ENCODE measurements around the gene SYNDIG1L. TPM values are rescaled to one million over a fixed set of nuclear protein-coding genes. Genes with fewer than 3 reads are reported as not detected.

SYNDIG1L gene
- total RNA-seq, 1 experiment from 2014 or later, result 0.29 TPM

GRCh38 chr14:74462993-74463392 is 37.0 kb upstream of the SYNDIG1L start:
- Mint-ChIP-seq H3K9me3 (ENCODE audit: unreplicated experiment) (no peaks in the 10 kb centered on the region), H3K36me3 (ENCODE audit: insufficient read depth, unreplicated experiment) (no peaks in the 10 kb centered on the region), H3K27ac (ENCODE audit: unreplicated experiment) (no peak overlapping the region), H3K4me1 (ENCODE audit: low read depth, unreplicated experiment) (no peaks in the 10 kb centered on the region), H3K4me3 (ENCODE audit: unreplicated experiment) (no peak overlapping the region), H3K27me3 (ENCODE audit: insufficient read depth, unreplicated experiment) (no peaks in the 10 kb centered on the region)
- no peak for DNase-seq
- H3K4me3 ChIP-seq (ENCODE audit: low read depth, low read length), result no peak overlapping the region
- H3K36me3 ChIP-seq (ENCODE audit: control insufficient read depth, insufficient read depth, low read length), result no peaks in the 10 kb centered on the region
- no peaks in the 10 kb centered on the region for H3K4me1 ChIP-seq
- CTCF ChIA-PET, result no interaction called here
- no peaks in the 10 kb centered on the region for H3K27me3 ChIP-seq (replicated peaks; ENCODE audit: control insufficient read depth, insufficient read depth, low read length)
- no peak for TF ChIP-seq CTCF (IDR thresholded peaks at IDR 0.05; ENCODE audit: insufficient read depth in 1 of 2, low read depth in 1 of 2, low read length in 1 of 2, severe bottlenecking in 1 of 2, unreplicated experiment in 1 of 2)
- POLR2A ChIA-PET, result no interaction called here
- BruUV-seq (replicated peaks), result no TSS peak
- intact Hi-C loops (cut with micrococcal nuclease; ENCODE audit: unreplicated experiment), result no loop called here
- no peaks in the 10 kb centered on the region for H3K9me3 ChIP-seq

GRCh38 chr14:74459976-74460375 is 34.0 kb upstream of the SYNDIG1L start:
- POLR2A ChIA-PET, result no interaction called here
- Histone ChIP-seq H3K4me3 (ENCODE audit: low read depth, low read length) (no peak overlapping the region), H3K9me3 (no peaks in the 10 kb centered on the region), H3K36me3 (ENCODE audit: control insufficient read depth, insufficient read depth, low read length) (no peaks in the 10 kb centered on the region), H3K4me1 (no peaks in the 10 kb centered on the region), H3K27me3 (replicated peaks; ENCODE audit: control insufficient read depth, insufficient read depth, low read length) (no peaks in the 10 kb centered on the region)
- H3K4me1 Mint-ChIP-seq (ENCODE audit: low read depth, unreplicated experiment), result no peaks in the 10 kb centered on the region
- DNase-seq, result no peak
- no peak overlapping the region for H3K4me3 Mint-ChIP-seq (ENCODE audit: unreplicated experiment)
- no peak for TF ChIP-seq CTCF (IDR thresholded peaks at IDR 0.05; ENCODE audit: insufficient read depth in 1 of 2, low read depth in 1 of 2, low read length in 1 of 2, severe bottlenecking in 1 of 2, unreplicated experiment in 1 of 2)
- H3K27me3 Mint-ChIP-seq (ENCODE audit: insufficient read depth, unreplicated experiment), result no peaks in the 10 kb centered on the region
- CTCF ChIA-PET, result interaction anchor here (0.8 kb wide), 1 partner anchor 152 kb away, joined by 3 read pairs; no protein-coding TSS in a partner anchor
- BruUV-seq (replicated peaks), result no TSS peak
- H3K9me3 Mint-ChIP-seq (ENCODE audit: unreplicated experiment), result peaks cover 9% of the 10 kb centered on the region
- H3K27ac Mint-ChIP-seq (ENCODE audit: unreplicated experiment), result no peak overlapping the region
- intact Hi-C loops (cut with micrococcal nuclease; ENCODE audit: unreplicated experiment), result no loop called here
- H3K36me3 Mint-ChIP-seq (ENCODE audit: insufficient read depth, unreplicated experiment), result no peaks in the 10 kb centered on the region

- intact Hi-C loops (cut with micrococcal nuclease; ENCODE audit: unreplicated experiment), result no loop called here
- Histone ChIP-seq H3K4me1 (no peaks in the 10 kb centered on the region), H3K4me3 (ENCODE audit: low read depth, low read length) (no peak overlapping the region), H3K27me3 (replicated peaks; ENCODE audit: control insufficient read depth, insufficient read depth, low read length) (no peaks in the 10 kb centered on the region), H3K36me3 (ENCODE audit: control insufficient read depth, insufficient read depth, low read length) (no peaks in the 10 kb centered on the region), H3K9me3 (peaks cover 4% of the 10 kb centered on the region; the same call in 1 of the 2 replicates)
- Mint-ChIP-seq H3K9me3 (ENCODE audit: unreplicated experiment) (peaks cover 9% of the 10 kb centered on the region), H3K27ac (ENCODE audit: unreplicated experiment) (no peak overlapping the region), H3K36me3 (ENCODE audit: insufficient read depth, unreplicated experiment) (no peaks in the 10 kb centered on the region), H3K27me3 (ENCODE audit: insufficient read depth, unreplicated experiment) (no peaks in the 10 kb centered on the region), H3K4me1 (ENCODE audit: low read depth, unreplicated experiment) (no peaks in the 10 kb centered on the region), H3K4me3 (ENCODE audit: unreplicated experiment) (no peak overlapping the region)
- BruUV-seq (replicated peaks), result no TSS peak
- peak; percentile 52 to 75 for TF ChIP-seq CTCF (IDR thresholded peaks at IDR 0.05; ENCODE audit: insufficient read depth in 1 of 2, low read depth in 1 of 2, low read length in 1 of 2, severe bottlenecking in 1 of 2, unreplicated experiment in 1 of 2)
- POLR2A ChIA-PET, result no interaction called here
- CTCF ChIA-PET, result interaction anchor here (0.8 kb wide), 1 partner anchor 151 kb away, joined by 3 read pairs; no protein-coding TSS in a partner anchor
- peak in 1 of 2 experiments; percentile 61 for DNase-seq
Observed at GRCh38 chr14:74459289-74459946, 33.4 kb upstream of the SYNDIG1L start.

Measured in Caco-2 (cell line).